K562 (cell line): ENCODE measurements around the gene RAP2B.
"Not testable (repeated sequence)": the region's sequence is repeated elsewhere in the genome, so short reads cannot be mapped to it uniquely, and the experiment has no call there.

Experiments used
- GABPA ChIP-seq: fragments of 200-800 bp; sonication (Bioruptor generic); conservative IDR thresholded peaks from 2 replicates; pipeline ENCODE4 v1.6.1; 2016; ENCODE audit warnings: low read depth, missing genetic modification characterization, missing compliant biosample characterization
- HMG20A ChIP-seq: fragments of 450-650 bp; formaldehyde crosslinking; conservative IDR thresholded peaks from 2 replicates; pipeline ENCODE4 v1.4.0; 2020; ENCODE audit warnings: mild to moderate bottlenecking, mixed read lengths
- LARP7 ChIP-seq: fragments of 450-650 bp; IDR thresholded peaks from 2 replicates; pipeline ENCODE4 v1.6.1; 2016
- MTA2 ChIP-seq: fragments of 450-650 bp; IDR thresholded peaks from 2 replicates; pipeline ENCODE4 v1.6.1; 2016; ENCODE audit warnings: low read depth
- POLR2AphosphoS5 ChIP-seq: IDR thresholded peaks from 2 replicates; pipeline ENCODE4 v1.6.1; 2011; ENCODE audit warnings: mild to moderate bottlenecking, low read depth, low read length, moderate library complexity; ENCODE audit not compliant: control insufficient read depth, insufficient read depth
- TEAD4 ChIP-seq, 2 experiments: sonication (generic) in 1 of 2; formaldehyde crosslinking in 1 of 2; IDR thresholded peaks; 2 replicates each; pipeline versions ENCODE4 v1.6.1 to v1.8.0; 2012 to 2022; ENCODE audit warnings: borderline replicate concordance in 1 of 2, inconsistent platforms in 1 of 2, low read length in 1 of 2, mild to moderate bottlenecking in 1 of 2, missing genetic modification reagents in 1 of 2
- ZBTB17 ChIP-seq: fragments of 450-650 bp; formaldehyde crosslinking; IDR thresholded peaks from 2 replicates; pipeline ENCODE4 v1.4.0; 2020; ENCODE audit warnings: mild to moderate bottlenecking

DNA sequence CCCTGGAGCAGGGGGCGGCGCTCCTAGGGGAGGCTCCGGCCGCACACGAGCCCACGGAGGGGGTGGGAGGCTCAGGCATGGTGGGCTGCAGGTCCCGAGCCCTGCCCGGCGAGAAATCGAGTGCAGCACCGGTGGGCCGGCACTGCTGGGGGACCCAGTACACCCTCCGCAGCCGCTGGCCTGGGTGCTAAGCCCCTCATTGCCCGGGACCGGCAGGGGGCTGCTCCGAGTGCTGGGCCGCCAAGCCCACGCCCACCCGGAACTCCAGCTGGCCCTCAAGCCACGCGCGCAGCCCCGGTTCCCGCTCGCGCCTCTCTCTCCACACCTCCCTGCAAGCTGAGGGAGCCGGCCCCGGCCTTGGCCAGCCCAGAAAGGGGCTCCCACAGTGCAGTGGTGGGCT, 6.2 kb upstream of the RAP2B start:
- not testable (repeated sequence) for TF ChIP-seq POLR2AphosphoS5; TEAD4 (IDR thresholded peaks at IDR 0.05; ENCODE audit: low read length); TEAD4 (CRISPR knock-in tag; IDR thresholded peaks at IDR 0.05; ENCODE audit: borderline replicate concordance); ZBTB17; HMG20A (CRISPR knock-in tag); MTA2; GABPA; LARP7
